GM12872 (cell line): Measurements from ENCODE around the gene KAT8.

Experiments
- CTCF ChIP-seq: IDR thresholded peaks from 3 replicates; pipeline ENCODE4 v1.5.1; 2011; ENCODE audit warnings: low read depth, mild to moderate bottlenecking, low read length, moderate library complexity; ENCODE audit not compliant: insufficient read depth

Gene KAT8

GRCh38 chr16:31132303-31132979 lies 15.0 kb downstream of the KAT8 start:
- no peak for TF ChIP-seq CTCF

GRCh38 chr16:31133046-31133501 lies 15.6 kb downstream of the KAT8 start:
- TF ChIP-seq CTCF = no peak

- no peak for TF ChIP-seq CTCF
Measured at GRCh38 chr16:31134091-31134571, 16.7 kb downstream of the KAT8 start.

- no peak for TF ChIP-seq CTCF
Measured at GRCh38 chr16:31134625-31135534, 17.4 kb downstream of the KAT8 start.

- no peak for TF ChIP-seq CTCF
Measured at GRCh38 chr16:31135535-31136286, 18.2 kb downstream of the KAT8 start, which contains the start of gene PRSS8. Gene PRSS8, minus strand, starts transcription at chr16:31135727. Its CDS starts 229 bp downstream, at chr16:31135498.

GRCh38 chr16:31136287-31136662 lies 18.8 kb downstream of the KAT8 start:
- no peak for TF ChIP-seq CTCF
